Gastrocnemius medialis (tissue), 4 donors: Measurements from ENCODE around the gene CMIP. TPM values are rescaled to one million over a fixed set of nuclear protein-coding genes. Genes with fewer than 3 reads are reported as not detected.

ENCODE experiments used
- ATAC-seq, 2 donors: fragments of 150-250 bp; one replicate each; pipeline ENCODE4 v1.9.1; 2016
- DNase-seq, 2 donors: peaks; one replicate each; pipeline ENCODE4 v3.0.0-alpha.2; 2019
- H3K27ac ChIP-seq, 4 donors: fragments of 200-600 bp; sonication (generic); 1 replicate in 1 of 4; 2 replicates in 3 of 4; pipeline ENCODE4 v1.5.1; 2016 to 2018; ENCODE audit warnings: mild to moderate bottlenecking in 2 of 4, moderate library complexity in 1 of 4
- H3K27me3 ChIP-seq, 3 donors: fragments of 200-600 bp; sonication (generic) in 2 of 3; 1 replicate in 1 of 3; 2 replicates in 2 of 3; pipeline versions ENCODE4 v1.5.1 to v1.6.0; 2016 to 2019; ENCODE audit warnings: mild to moderate bottlenecking in 1 of 3, moderate library complexity in 1 of 3
- H3K36me3 ChIP-seq, 2 donors: fragments of 200-600 bp; sonication (generic) in 1 of 2; one replicate each; pipeline ENCODE4 v1.5.1; 2017 to 2018
- H3K4me1 ChIP-seq, 2 donors: fragments of 200-600 bp; sonication (generic) in 1 of 2; one replicate each; pipeline ENCODE4 v1.5.1; 2016 to 2017; ENCODE audit warnings: mild to moderate bottlenecking in 2 of 2
- H3K4me3 ChIP-seq, 4 donors: fragments of 200-600 bp; sonication (generic) in 3 of 4; 1 replicate in 1 of 4; 2 replicates in 3 of 4; pipeline ENCODE4 v1.5.1; 2016 to 2019; ENCODE audit warnings: mild to moderate bottlenecking in 2 of 4
- H3K9me3 ChIP-seq, 3 donors: fragments of 200-600 bp; sonication (generic) in 2 of 3; 1 replicate in 1 of 3; 2 replicates in 2 of 3; pipeline ENCODE4 v1.5.1; 2016 to 2019
- POLR2A ChIP-seq, 2 donors: fragments of 450-650 bp; IDR thresholded peaks; one replicate each; pipeline ENCODE4 v1.6.1; 2017; ENCODE audit warnings: antibody characterized with exemption in 2 of 2, mild to moderate bottlenecking in 2 of 2, moderate library complexity in 2 of 2
- in situ Hi-C, 4 donors: fragments of 200-750 bp; cut with MboI; loops; one replicate each; pipeline versions ENCODE4 v1.15.0 to v1.8.0; 2017; ENCODE audit warnings: low sequenced_read_pairs in 4 of 4
- intact Hi-C: fragments of 100-400 bp; cut with DNase I; formaldehyde crosslinking; loops from one replicate; pipeline ENCODE4 v1.15.1; 2023; ENCODE audit warnings: low total_unique reads
- total RNA-seq, 4 donors: library from RNA; depleted of rRNA; stranded (reverse); fragments of >200 nt; gene quantifications; one replicate each; pipeline versions ENCODE4 v1.1.0 to v1.2.3, GENCODE V29; 2016
- TF ChIP-seq, protein P1 (sequence below), 5 experiments: fragments of 450-650 bp in 3 of 5; fragments of 200-600 bp in 2 of 5; sonication (generic) in 2 of 5; IDR thresholded peaks in 4 of 5; conservative IDR thresholded peaks in 1 of 5; 1 replicate in 4 of 5; 2 replicates in 1 of 5; pipeline ENCODE4 v1.5.1; 2016 to 2019; ENCODE audit warnings: antibody characterized with exemption in 5 of 5, mild to moderate bottlenecking in 3 of 5, moderate library complexity in 3 of 5

Gene CMIP
- total RNA-seq, 4 donors from 2014 or later, result 0.90 to 5.1 (median 2.7) TPM

DNA sequence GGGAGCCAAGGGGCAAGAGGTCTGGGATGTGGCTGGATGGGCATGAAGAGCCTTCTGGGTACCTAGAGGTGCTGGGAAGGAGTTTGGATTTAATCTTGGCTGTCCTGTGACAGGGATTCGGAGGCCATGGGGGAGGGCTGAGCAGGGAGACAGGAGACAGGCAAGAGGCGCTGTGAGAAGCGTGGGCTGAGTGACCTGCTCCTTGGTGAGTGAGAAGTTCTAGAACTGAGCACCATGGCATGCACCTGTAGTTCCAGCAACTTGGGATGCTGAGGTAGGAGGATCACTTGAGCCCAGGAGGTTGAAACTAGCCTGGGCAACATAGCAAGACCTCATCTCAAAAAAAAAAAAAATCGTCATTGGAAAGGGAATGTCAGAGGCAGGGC, 256.2 kb downstream of the CMIP start:
- ATAC-seq (no peak), DNase-seq (no peak)
- in situ Hi-C loops (no loop called here), intact Hi-C loops (no loop called here)
- no peaks in the 10 kb centered on the region for H3K9me3 ChIP-seq
- H3K36me3 ChIP-seq, result no peaks in the 10 kb centered on the region
- no peaks in the 10 kb centered on the region for H3K4me1 ChIP-seq
- TF ChIP-seq POLR2A (IDR thresholded peaks at IDR 0.05), result no peak
- TF ChIP-seq, protein P1, sequence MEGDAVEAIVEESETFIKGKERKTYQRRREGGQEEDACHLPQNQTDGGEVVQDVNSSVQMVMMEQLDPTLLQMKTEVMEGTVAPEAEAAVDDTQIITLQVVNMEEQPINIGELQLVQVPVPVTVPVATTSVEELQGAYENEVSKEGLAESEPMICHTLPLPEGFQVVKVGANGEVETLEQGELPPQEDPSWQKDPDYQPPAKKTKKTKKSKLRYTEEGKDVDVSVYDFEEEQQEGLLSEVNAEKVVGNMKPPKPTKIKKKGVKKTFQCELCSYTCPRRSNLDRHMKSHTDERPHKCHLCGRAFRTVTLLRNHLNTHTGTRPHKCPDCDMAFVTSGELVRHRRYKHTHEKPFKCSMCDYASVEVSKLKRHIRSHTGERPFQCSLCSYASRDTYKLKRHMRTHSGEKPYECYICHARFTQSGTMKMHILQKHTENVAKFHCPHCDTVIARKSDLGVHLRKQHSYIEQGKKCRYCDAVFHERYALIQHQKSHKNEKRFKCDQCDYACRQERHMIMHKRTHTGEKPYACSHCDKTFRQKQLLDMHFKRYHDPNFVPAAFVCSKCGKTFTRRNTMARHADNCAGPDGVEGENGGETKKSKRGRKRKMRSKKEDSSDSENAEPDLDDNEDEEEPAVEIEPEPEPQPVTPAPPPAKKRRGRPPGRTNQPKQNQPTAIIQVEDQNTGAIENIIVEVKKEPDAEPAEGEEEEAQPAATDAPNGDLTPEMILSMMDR (IDR thresholded peaks at IDR 0.05 in 4 of 5, conservative IDR thresholded peaks at IDR 0.05 in 1 of 5), result no peak
- H3K27ac ChIP-seq, result no peak overlapping the region
- no peak overlapping the region for H3K4me3 ChIP-seq
- no peaks in the 10 kb centered on the region for H3K27me3 ChIP-seq

DNA sequence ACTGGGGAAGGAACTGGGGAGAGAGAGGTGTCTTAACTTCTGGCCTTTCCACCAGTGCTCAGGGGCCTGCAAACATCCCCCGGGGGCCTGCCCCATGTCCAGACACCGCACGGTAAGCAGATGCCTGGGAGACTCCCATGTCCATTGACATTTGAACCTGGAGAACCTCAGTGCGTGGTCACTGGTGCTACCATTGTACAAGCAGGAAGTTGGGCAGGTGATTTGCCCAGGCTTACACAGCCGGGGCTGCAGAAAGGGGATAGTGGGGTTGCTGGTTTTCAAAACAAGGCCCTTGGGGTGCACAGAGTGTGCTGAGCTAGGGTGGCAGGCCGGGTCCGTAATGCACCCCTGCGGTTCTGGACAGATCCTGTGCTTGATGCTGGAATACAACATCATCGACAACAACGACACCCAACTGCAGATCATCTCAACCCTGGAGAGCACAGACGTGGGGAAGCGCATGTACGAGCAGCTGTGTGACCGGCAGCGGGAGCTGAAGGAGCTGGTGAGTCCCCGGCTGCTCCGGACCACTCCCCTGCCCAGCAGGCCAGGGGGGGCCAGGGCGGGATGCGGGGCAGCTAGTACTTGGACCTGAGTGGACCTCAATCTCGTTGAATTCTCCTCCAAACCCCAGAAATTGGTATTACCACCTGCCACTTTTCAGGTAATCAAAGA, 256.8 kb downstream of the CMIP start:
- in situ Hi-C loops (no loop called here), intact Hi-C loops (no loop called here)
- Histone ChIP-seq H3K36me3 (no peaks in the 10 kb centered on the region), H3K4me1 (no peaks in the 10 kb centered on the region), H3K27me3 (no peaks in the 10 kb centered on the region), H3K9me3 (no peaks in the 10 kb centered on the region), H3K4me3 (no peak overlapping the region), H3K27ac (no peak overlapping the region)
- ATAC-seq, result no peak
- TF ChIP-seq, protein P1 (IDR thresholded peaks at IDR 0.05 in 4 of 5, conservative IDR thresholded peaks at IDR 0.05 in 1 of 5), result no peak
- no peak for TF ChIP-seq POLR2A (IDR thresholded peaks at IDR 0.05)
- no peak for DNase-seq

DNA sequence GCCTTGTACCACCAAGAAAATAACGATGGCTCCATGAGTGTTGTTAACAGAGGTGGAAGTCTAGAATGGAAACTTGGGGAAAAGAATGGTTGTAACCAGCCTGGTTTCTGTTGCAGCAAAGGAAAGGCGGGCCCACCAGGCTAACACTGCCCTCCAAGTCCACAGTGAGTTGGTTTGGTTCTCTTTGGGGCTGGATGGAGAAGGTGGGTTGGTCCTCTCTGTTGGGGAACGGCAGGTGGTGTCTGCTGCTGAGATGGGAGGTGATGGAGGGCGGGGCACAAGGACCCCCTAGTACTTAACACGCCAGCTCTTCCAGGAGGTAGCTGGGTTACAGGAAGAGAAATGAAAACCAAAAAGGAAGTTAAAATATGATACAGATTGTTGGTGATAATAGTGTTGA, 257.9 kb downstream of the CMIP start:
- in situ Hi-C loops, result no loop called here
- H3K27ac ChIP-seq, result no peak overlapping the region
- ATAC-seq (no peak), DNase-seq (no peak)
- no peaks in the 10 kb centered on the region for H3K27me3 ChIP-seq
- no peak for TF ChIP-seq POLR2A (IDR thresholded peaks at IDR 0.05)
- TF ChIP-seq, protein P1 (IDR thresholded peaks at IDR 0.05 in 4 of 5, conservative IDR thresholded peaks at IDR 0.05 in 1 of 5), result no peak
- H3K9me3 ChIP-seq, result no peaks in the 10 kb centered on the region
- intact Hi-C loops, result no loop called here
- no peaks in the 10 kb centered on the region for H3K36me3 ChIP-seq
- no peaks in the 10 kb centered on the region for H3K4me1 ChIP-seq
- no peak overlapping the region for H3K4me3 ChIP-seq

DNA sequence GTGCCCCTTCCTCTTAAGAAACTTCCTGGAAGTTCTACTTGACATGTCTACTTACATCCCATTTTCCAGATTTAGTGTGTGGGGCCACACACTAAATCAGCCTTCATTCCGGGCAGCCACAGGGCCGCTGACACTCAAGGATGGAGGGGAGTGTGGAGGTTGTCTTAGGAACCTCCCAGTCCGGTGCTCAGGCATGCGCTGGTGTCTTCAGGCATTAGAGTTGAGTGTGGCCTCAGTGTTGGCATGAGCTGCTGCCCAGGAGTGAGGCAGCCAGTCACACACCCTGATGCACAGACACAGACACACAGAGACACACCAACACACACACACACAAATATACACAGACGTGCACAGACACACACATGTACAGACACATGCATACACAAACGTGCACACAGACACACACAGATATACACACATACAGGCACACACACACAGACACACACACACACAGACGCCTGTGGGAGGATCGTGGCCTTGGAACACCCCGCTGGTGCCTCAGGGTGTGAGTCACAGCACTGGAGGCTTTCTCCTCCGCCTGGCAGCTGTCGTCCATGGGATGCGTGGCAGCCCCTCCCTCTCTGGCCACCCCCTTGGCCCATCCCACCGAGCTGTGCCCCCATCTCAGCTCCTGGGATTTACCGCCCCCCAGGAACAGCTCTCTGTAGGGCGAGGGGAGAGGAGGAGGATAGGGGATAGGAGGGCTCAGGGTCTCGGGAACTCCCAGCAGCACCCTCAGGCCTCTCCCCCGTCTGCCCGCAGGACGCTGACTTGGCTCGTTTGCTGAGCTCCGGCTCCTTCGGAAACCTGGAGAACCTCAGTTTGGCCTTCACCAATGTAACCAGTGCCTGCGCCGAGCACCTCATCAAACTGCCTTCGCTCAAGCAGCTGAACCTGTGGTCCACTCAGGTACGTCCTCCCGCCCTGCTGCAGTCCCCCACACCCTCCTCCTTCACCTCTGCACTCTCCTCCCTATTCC, 258.9 kb downstream of the CMIP start:
- Histone ChIP-seq H3K4me1 (no peaks in the 10 kb centered on the region), H3K27ac (no peak overlapping the region), H3K9me3 (no peaks in the 10 kb centered on the region), H3K27me3 (no peaks in the 10 kb centered on the region), H3K36me3 (no peaks in the 10 kb centered on the region), H3K4me3 (no peak overlapping the region)
- TF ChIP-seq, protein P1 (IDR thresholded peaks at IDR 0.05 in 4 of 5, conservative IDR thresholded peaks at IDR 0.05 in 1 of 5), result no peak
- TF ChIP-seq POLR2A (IDR thresholded peaks at IDR 0.05), result no peak
- intact Hi-C loops, result no loop called here
- no peak for ATAC-seq
- no peak for DNase-seq
- in situ Hi-C loops, result no loop called here
